GM20000 (cell line): ENCODE measurements around the gene FMNL1.

Experiments used
- DNase-seq: peaks from one replicate; pipeline ENCODE4 v3.0.0; 2012; ENCODE audit warnings: low spot score
- CTCF ChIP-seq: IDR thresholded peaks from 2 replicates; pipeline ENCODE4 v1.5.1; 2012; ENCODE audit warnings: mild to moderate bottlenecking, control low read depth; ENCODE audit errors: extremely low read depth, missing control alignments

FMNL1 gene

DNA sequence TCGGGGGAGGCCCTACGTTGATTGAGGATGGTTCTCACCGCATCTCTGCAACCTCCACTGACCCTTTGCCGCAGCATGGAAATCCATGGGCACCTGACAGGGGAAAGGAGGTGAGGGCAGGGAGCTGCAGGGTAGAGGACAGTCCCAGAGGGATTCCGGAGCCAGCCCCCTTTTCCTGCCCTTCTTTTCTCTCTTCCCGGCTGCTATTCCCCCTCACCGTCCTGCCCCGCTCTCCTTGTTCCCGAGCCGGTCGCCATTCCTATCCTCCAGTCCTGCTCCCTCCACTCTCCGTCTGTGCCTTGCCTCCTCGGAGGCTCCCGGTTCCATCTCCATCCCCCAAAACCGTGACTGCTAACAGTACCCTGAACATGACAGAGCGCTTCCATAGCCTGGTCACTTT is 35.4 kb downstream of the FMNL1 start:
- no peak for DNase-seq
- TF ChIP-seq CTCF = no peak

- no peak for TF ChIP-seq CTCF
- DNase-seq = no peak
These were observed 37.3 kb downstream of the FMNL1 start for GRCh38 chr17:45258981-45259380.

GRCh38 chr17:45260204-45260783 is 38.6 kb downstream of the FMNL1 start:
- TF ChIP-seq CTCF = no peak
- DNase-seq = no peak

GRCh38 chr17:45261577-45262515 is 40.2 kb downstream of the FMNL1 start, which contains the start of gene SPATA32:
SPATA32 (minus strand) TSS chr17:45262094; CDS start chr17:45262016, 78 bp downstream.
- DNase-seq = peak; percentile 82
- no peak for TF ChIP-seq CTCF

DNA sequence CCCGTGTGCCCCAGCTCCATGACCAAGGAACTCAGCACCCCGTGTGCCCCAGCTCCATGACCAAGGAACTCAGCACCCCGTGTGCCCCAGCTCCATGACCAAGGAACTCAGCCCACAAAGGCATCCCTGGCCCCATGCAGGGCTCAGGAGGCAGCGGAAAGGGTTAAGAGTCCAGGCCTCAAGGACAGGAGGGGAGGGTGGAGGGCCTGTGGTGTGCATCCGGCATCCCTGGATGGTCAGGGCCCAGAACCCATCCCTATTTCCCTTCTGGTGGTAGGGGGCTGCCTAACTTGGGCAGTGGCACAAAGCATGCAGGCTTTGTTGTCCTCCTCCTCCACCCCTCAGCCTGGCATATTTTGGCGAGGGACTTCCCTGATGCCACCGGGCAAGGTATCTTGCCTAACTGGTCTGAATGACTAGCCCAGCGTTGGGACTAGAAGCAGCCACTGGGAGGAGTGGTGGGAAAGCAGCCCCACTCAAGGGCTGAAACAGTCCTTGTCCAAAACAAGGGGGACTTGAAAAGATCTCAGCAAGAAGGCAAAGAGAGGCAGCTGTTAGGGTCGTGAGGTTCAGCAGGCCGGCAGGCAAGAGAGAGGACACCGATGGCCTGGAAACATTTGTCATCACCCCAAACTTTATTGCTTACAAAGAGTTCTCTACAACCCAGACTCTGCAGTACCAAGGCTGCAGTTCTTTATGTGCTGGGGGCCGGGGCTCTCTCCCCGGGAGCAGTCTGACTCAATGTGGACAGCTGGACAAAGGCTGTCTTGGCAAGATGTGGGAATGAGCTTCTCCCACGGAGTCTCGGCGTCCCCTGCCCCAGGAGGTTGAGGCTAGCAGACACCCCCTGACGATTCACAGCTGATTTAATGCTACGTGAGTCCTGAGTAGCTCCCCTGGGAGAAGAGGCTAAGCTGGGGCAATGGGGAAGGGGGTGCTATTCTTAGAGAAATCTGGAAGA is 41.1 kb downstream of the FMNL1 start:
- no peak for TF ChIP-seq CTCF
- no peak for DNase-seq

DNA sequence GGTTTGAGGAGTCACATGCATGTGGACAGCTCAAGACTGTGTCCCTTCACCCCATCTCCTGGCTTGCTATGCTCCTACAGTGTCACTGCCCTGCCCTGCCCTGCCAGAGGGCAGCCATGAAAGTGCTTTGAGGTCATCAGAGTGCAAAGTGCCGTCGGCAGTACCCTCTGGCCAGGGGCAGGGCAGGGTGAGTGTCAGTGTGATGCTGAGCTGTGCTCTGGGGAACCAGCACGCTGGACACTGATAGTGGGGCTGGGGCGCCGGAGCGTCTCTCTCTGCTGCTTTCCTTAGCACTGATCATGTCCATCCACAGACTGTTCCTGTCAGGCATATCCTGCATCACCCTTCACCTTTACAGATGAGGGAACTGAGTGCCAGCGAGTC is 41.8 kb downstream of the FMNL1 start:
- DNase-seq = no peak
- no peak for TF ChIP-seq CTCF
